Heart right ventricle (tissue), 16 donors: ENCODE measurements around the gene MDM1. TPM values are rescaled to one million over a fixed set of nuclear protein-coding genes. Genes with fewer than 3 reads are reported as not detected.

ENCODE experiments used
- ATAC-seq, 8 donors: fragments of 200-7000 bp; cut with Tn5 transposase; one replicate each; pipeline ENCODE4 v1.9.1; 2020; ENCODE audit warnings: mild to moderate bottlenecking in 8 of 8, moderate library complexity in 8 of 8, moderate number of reproducible peaks in 1 of 8
- DNase-seq, 2 donors: peaks; one replicate each; pipeline ENCODE4 v3.0.0-alpha.2; 2020
- H3K27ac ChIP-seq, 10 donors: fragments of 200-600 bp; sonication (generic) in 2 of 10; one replicate each; pipeline versions ENCODE4 v1.5.0 to v1.8.0; 2020 to 2022; ENCODE audit warnings: mild to moderate bottlenecking in 3 of 10
- H3K27me3 ChIP-seq, 7 donors: fragments of 200-600 bp; one replicate each; pipeline ENCODE4 v1.8.0; 2021 to 2022; ENCODE audit warnings: mild to moderate bottlenecking in 2 of 7
- H3K36me3 ChIP-seq, 9 donors: fragments of 200-600 bp; sonication (generic) in 1 of 9; one replicate each; pipeline versions ENCODE4 v1.5.0 to v1.8.0; 2020 to 2022; ENCODE audit warnings: mild to moderate bottlenecking in 2 of 9
- H3K4me1 ChIP-seq, 9 donors: fragments of 200-600 bp; sonication (generic) in 1 of 9; one replicate each; pipeline versions ENCODE4 v1.5.0 to v1.8.0; 2020 to 2022; ENCODE audit warnings: mild to moderate bottlenecking in 4 of 9
- H3K4me3 ChIP-seq, 10 donors: fragments of 200-600 bp; sonication (generic) in 2 of 10; one replicate each; pipeline versions ENCODE4 v1.5.0 to v1.8.0; 2020 to 2022; ENCODE audit warnings: mild to moderate bottlenecking in 7 of 10, moderate library complexity in 2 of 10
- H3K9me3 ChIP-seq, 11 donors: fragments of 200-600 bp in 10 of 11; sonication (generic) in 2 of 11; one replicate each; pipeline versions ENCODE4 v1.5.0 to v1.8.0; 2013 to 2022; ENCODE audit warnings: mild to moderate bottlenecking in 2 of 11, control low read depth in 1 of 11, moderate library complexity in 1 of 11
- WGBS, 2 donors: extraction: QIAGEN DNeasy Blood & Tissue Kit; methylation state at CpG; one replicate each; pipeline ENCODE4 v1.1.7; 2013; ENCODE audit warnings: inconsistent platforms in 1 of 2; 5-methylcytosine and 5-hydroxymethylcytosine counted together
- intact Hi-C, 10 donors: fragments of 100-400 bp; cut with DNase I; formaldehyde crosslinking; loops; one replicate each; pipeline versions ENCODE4 v1.11.1 to v1.14.2; 2022
- polyA plus RNA-seq, 2 donors: library from polyadenylated mRNA; stranded (reverse); fragments of 200-250 nt; gene quantifications; one replicate each; pipeline ENCODE4 v1.2.3, GENCODE V29; 2013
- total RNA-seq, 10 donors: library from RNA; stranded (reverse); fragmentation: NEBNext Ultra II Directional in 3 of 10; extraction: Animal tissue kit (Norgen Biotek cat#: 25700) in 3 of 10; gene quantifications; one replicate each; pipeline versions ENCODE4 v1.2.1 to v1.2.4, GENCODE V29; 2021 to 2023
- TF ChIP-seq, protein P1 (sequence below), 9 donors: fragments of 200-600 bp; sonication (generic) in 2 of 9; IDR thresholded peaks; one replicate each; pipeline versions ENCODE4 v1.5.0 to v1.8.0; 2021 to 2022; ENCODE audit warnings: antibody characterized with exemption in 9 of 9, mild to moderate bottlenecking in 5 of 9, moderate library complexity in 1 of 9
- donor health status: Arrhythmogenic right ventricular cardiomyopathy.
- donor health status: ischemic (EF 13 %, LVEDD 7.1; RV severe dilation, severe dysfunction).
- donor health status: healthy with polysubstance abuse.
- donor health status: DM: no; HTN: yes; CAD: no.
- donor health status: DM: no; HTN: no; CAD: no.
- donor health status: ischemic (EF 25% LVEDD 6.9; RV normal size, moderate dysfunction).
- donor health status: ischemic (EF 25% LVEDD 5.7; RV mildly dilated, moderate dysfunction).
- donor health status: healthy.
- donor health status: DM: yes; HTN: yes; CAD: no.
- donor health status: Ischemic cardiomyopathy.
- donor health status: ischemic (EF 35%, LVEDD 5.7; RV mildly dilated, moderate dysfunction).
- donor health status: nonischemic (EF 11% LVEDD 7.7; RV severe dilation, severe dysfunction).
- donor health status: DM: yes; HTN: yes; CAD: no.
- donor health status: PGD.
- donor health status: ischemic (EF 29% LVEDD 5.4; RV normal size, mild dysfunction).
- donor health status: nonischemic (EF 23%, LVEDD 6.1; RV moderate dilation, normal function).

MDM1 gene
- total and polyA plus RNA-seq, 12 donors: 3.3 to 11.8 (median 6.2) TPM

DNA sequence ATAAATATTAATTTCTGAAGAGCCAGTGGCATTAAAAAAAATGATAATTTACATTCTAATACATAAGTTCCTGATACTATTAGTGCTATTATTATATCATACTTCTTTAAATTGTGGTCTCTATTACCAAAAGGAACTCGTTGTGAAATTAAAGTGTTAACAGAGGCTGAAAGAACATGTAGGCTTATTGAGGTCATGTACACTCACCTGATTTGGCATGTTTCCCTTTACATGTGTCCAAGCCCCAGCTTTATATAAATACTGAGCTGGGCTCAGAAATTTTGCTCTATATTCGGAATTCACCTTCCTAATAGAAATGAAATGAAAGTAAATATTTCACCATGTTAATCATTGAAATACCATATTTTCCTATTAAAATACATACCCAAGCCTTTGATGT, 11.0 kb downstream of the MDM1 start:
- ATAC-seq (peak in 1 of 8 donors; percentile 49), DNase-seq (no peak)
- Histone ChIP-seq H3K4me3 (no peak overlapping the region), H3K9me3 (no peaks in the 10 kb centered on the region), H3K27ac (peak overlapping the region in 1 of 10 donors; percentile 51), H3K4me1 (peaks cover 0 to 16% (median 0%) of the 10 kb centered on the region in 9 donors), H3K27me3 (no peaks in the 10 kb centered on the region), H3K36me3 (peaks cover 0 to 69% (median 6%) of the 10 kb centered on the region in 9 donors)
- TF ChIP-seq, protein P1, sequence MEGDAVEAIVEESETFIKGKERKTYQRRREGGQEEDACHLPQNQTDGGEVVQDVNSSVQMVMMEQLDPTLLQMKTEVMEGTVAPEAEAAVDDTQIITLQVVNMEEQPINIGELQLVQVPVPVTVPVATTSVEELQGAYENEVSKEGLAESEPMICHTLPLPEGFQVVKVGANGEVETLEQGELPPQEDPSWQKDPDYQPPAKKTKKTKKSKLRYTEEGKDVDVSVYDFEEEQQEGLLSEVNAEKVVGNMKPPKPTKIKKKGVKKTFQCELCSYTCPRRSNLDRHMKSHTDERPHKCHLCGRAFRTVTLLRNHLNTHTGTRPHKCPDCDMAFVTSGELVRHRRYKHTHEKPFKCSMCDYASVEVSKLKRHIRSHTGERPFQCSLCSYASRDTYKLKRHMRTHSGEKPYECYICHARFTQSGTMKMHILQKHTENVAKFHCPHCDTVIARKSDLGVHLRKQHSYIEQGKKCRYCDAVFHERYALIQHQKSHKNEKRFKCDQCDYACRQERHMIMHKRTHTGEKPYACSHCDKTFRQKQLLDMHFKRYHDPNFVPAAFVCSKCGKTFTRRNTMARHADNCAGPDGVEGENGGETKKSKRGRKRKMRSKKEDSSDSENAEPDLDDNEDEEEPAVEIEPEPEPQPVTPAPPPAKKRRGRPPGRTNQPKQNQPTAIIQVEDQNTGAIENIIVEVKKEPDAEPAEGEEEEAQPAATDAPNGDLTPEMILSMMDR (IDR thresholded peaks at IDR 0.05): no peak
- intact Hi-C loops: loop anchor here in 1 of 10 donors (10.0 kb wide), 1 partner anchor 966 kb away; no protein-coding TSS in a partner anchor
- 56 to 60% methylated on average over 2 of the region's 2 CpGs for WGBS, 2 donors

DNA sequence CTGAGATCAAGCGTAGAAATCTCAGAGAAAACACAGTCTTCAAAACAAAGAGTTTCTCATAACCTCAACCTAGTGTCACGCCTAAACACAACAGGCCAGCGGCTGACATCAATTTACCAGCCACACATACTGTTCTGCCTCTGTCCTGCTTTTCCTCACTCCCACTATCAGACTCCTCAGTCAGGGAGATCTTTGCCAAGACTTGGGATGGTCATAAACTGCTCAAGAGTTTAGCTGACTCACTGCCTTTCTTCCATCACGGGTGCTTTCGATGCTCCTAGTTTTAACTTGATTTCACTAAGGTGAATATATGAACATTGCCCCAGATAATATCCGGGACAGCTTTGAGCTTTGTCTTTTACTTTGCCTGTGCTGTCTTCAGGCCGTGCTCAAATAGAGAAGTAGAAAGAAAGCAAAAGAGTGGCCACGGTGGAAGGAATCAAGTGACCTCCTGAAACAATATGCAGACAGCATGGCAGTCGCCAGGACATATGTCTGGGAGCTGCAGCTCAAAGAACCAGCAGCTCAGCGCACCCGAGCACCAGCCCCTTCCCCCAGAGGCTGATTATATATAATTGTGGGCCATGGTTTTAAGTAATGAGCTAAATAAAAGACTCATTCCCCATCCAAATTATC, 12.1 kb downstream of the MDM1 start:
- DNase-seq (peak in 1 of 2 donors; percentile 25), ATAC-seq (peak; percentile 71 to 97 (median 92))
- Histone ChIP-seq H3K9me3 (no peaks in the 10 kb centered on the region), H3K36me3 (peaks cover 0 to 65% (median 6%) of the 10 kb centered on the region in 9 donors), H3K4me3 (peak overlapping the region in 1 of 10 donors; percentile 6), H3K27ac (peak overlapping the region in 9 of 10 donors; percentile 15 to 60 (median 45)), H3K27me3 (no peaks in the 10 kb centered on the region), H3K4me1 (peaks cover 0 to 16% (median 0%) of the 10 kb centered on the region in 9 donors)
- WGBS, 2 donors: 50 to 54% methylated on average over 11 of the region's 11 CpGs
- intact Hi-C loops: loop anchor here in 8 of 10 donors (5.0 to 10.0 kb wide), 6 partner anchors 83 to 965 kb away; partner anchors contain the start of gene IL26 (in 1 of the 8)
- TF ChIP-seq, protein P1 (IDR thresholded peaks at IDR 0.05): no peak

DNA sequence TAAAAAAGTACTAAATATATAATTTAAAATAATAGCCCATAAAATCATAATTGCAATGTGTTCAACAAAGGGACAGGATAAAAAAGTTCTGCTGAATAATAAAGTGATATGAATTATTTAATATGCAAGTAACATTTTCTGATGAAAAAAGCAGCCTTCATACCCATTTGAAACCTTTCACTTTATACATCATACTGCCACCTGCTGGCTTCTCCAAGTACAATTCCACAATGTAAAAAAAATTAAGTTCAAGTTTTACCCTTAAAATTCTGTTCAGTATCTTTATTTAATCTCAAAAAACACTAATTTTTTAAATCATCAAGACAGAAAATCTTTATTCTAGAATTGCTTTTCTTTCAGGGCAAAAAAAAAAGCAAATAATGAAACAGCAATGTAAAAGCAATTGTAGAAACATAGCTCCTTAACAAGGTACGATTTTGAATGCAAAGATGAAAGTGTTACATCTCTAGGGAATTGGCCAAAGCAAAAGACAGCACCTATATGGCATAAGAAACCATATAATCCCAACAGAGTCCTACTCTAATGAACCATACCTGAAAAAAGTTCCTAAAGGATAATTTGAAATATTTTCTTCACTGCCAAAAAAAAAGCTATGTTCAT, 15.0 kb downstream of the MDM1 start:
- DNase-seq (peak in 1 of 2 donors; percentile 42), ATAC-seq (no peak)
- Histone ChIP-seq H3K27me3 (no peaks in the 10 kb centered on the region), H3K27ac (no peak overlapping the region), H3K9me3 (no peaks in the 10 kb centered on the region), H3K4me1 (peaks cover 0 to 16% (median 0%) of the 10 kb centered on the region in 9 donors), H3K4me3 (no peak overlapping the region), H3K36me3 (peaks cover 0 to 66% (median 11%) of the 10 kb centered on the region in 9 donors)
- TF ChIP-seq, protein P1 (IDR thresholded peaks at IDR 0.05): peak; percentile 42 to 85 (median 76)
- intact Hi-C loops: loop anchor here in 9 of 10 donors (1.0 to 10.0 kb wide), 10 partner anchors 80 to 962 kb away; partner anchors contain the start of gene IL26 (in 2 of the 9)
- WGBS, 2 donors: 95 to 98% methylated on average over 1 of the region's 1 CpG

DNA sequence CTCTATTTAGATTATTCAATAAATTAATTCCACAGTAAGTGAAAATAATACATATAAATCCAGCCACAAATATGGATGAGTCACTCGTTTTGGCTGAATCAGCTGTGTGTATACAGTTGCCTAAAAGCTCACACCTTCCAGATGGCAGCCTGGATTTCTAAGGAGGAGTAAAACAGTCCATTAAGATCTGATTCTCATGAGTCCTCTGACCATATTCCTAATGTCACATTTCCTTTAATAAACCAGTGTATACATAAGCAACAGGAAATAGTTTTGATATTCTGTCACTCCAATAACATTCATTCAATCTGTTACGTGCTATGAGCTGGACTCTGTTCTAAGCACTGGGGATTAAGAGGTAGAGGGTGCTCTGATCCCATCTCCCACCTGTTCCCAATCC, 21.8 kb downstream of the MDM1 start:
- DNase-seq (no peak), ATAC-seq (no peak)
- H3K9me3 ChIP-seq: no peaks in the 10 kb centered on the region
- H3K4me1 ChIP-seq: no peaks in the 10 kb centered on the region
- 77 to 83% methylated on average over 2 of the region's 2 CpGs for WGBS, 2 donors
- H3K27ac ChIP-seq: no peak overlapping the region
- TF ChIP-seq, protein P1 (IDR thresholded peaks at IDR 0.05): no peak
- peaks cover 0 to 95% (median 23%) of the 10 kb centered on the region in 9 donors for H3K36me3 ChIP-seq
- no peak overlapping the region for H3K4me3 ChIP-seq
- H3K27me3 ChIP-seq: no peaks in the 10 kb centered on the region
- intact Hi-C loops: loop anchor here in 5 of 10 donors (5.0 to 10.0 kb wide), 4 partner anchors 88 to 956 kb away; no protein-coding TSS in a partner anchor
